Parathyroid adenoma (tissue), 2 donors: ENCODE measurements around the gene CUX1.

Experiments used
- H2AFZ ChIP-seq: fragments of 300-600 bp; sonication (generic); one replicate; pipeline ENCODE4 v1.7.0; 2017; ENCODE audit warnings: antibody characterized with exemption, mild to moderate bottlenecking
- H3K27ac ChIP-seq: fragments of 300-600 bp; sonication (generic); one replicate; pipeline ENCODE4 v1.7.0; 2017
- H3K27me3 ChIP-seq: fragments of 300-600 bp; sonication (generic); one replicate; pipeline ENCODE4 v1.7.0; 2017; ENCODE audit warnings: low read length; ENCODE audit not compliant: control insufficient read depth, insufficient read depth
- H3K36me3 ChIP-seq: fragments of 300-600 bp; sonication (generic); one replicate; pipeline ENCODE4 v1.7.0; 2017; ENCODE audit warnings: low read length; ENCODE audit not compliant: control insufficient read depth, insufficient read depth
- H3K4me1 ChIP-seq: fragments of 300-600 bp; sonication (generic); one replicate; pipeline ENCODE4 v1.7.0; 2017; ENCODE audit warnings: control low read depth
- H3K4me2 ChIP-seq: fragments of 300-600 bp; sonication (generic); one replicate; pipeline ENCODE4 v1.7.0; 2017; ENCODE audit warnings: low read length
- H3K4me3 ChIP-seq: fragments of 300-600 bp; sonication (generic); one replicate; pipeline ENCODE4 v1.7.0; 2017; ENCODE audit warnings: low read depth, low read length
- H3K79me2 ChIP-seq: fragments of 300-600 bp; sonication (generic); one replicate; pipeline ENCODE4 v1.7.0; 2017; ENCODE audit warnings: control low read depth
- H3K9ac ChIP-seq: fragments of 300-600 bp; sonication (generic); one replicate; pipeline ENCODE4 v1.7.0; 2017; ENCODE audit warnings: mild to moderate bottlenecking
- H3K9me3 ChIP-seq: fragments of 300-600 bp; sonication (generic); one replicate; pipeline ENCODE4 v1.7.0; 2017; ENCODE audit warnings: low read length; ENCODE audit not compliant: control insufficient read depth
- CTCF ChIP-seq: fragments of 300-600 bp; sonication (generic); IDR thresholded peaks from one replicate; pipeline ENCODE4 v1.7.0; 2017; ENCODE audit warnings: antibody characterized with exemption, mild to moderate bottlenecking
- donor health status: primary hyperparathyroidism.

Gene CUX1

GRCh38 chr7:102069931-102070629 lies 252.7 kb downstream of the CUX1 start:
- no peaks in the 10 kb centered on the region for H3K79me2 ChIP-seq
- H2AFZ ChIP-seq = no peak overlapping the region
- H3K4me3 ChIP-seq = no peak overlapping the region
- no peak overlapping the region for H3K27ac ChIP-seq
- H3K9ac ChIP-seq = no peak overlapping the region
- H3K27me3 ChIP-seq = no peaks in the 10 kb centered on the region
- TF ChIP-seq CTCF = no peak
- no peak overlapping the region for H3K4me2 ChIP-seq
- no peaks in the 10 kb centered on the region for H3K4me1 ChIP-seq
- no peaks in the 10 kb centered on the region for H3K36me3 ChIP-seq
- H3K9me3 ChIP-seq = no peaks in the 10 kb centered on the region

GRCh38 chr7:102072003-102072402 lies 254.6 kb downstream of the CUX1 start:
- no peak overlapping the region for H3K27ac ChIP-seq
- H3K4me3 ChIP-seq = no peak overlapping the region
- TF ChIP-seq CTCF = no peak
- no peaks in the 10 kb centered on the region for H3K36me3 ChIP-seq
- H3K4me1 ChIP-seq = no peaks in the 10 kb centered on the region
- H2AFZ ChIP-seq = no peak overlapping the region
- no peaks in the 10 kb centered on the region for H3K27me3 ChIP-seq
- peaks cover 2% of the 10 kb centered on the region for H3K79me2 ChIP-seq
- H3K9me3 ChIP-seq = no peaks in the 10 kb centered on the region
- H3K4me2 ChIP-seq = no peak overlapping the region
- no peak overlapping the region for H3K9ac ChIP-seq

- no peak for TF ChIP-seq CTCF
- no peak overlapping the region for H3K4me2 ChIP-seq
- no peaks in the 10 kb centered on the region for H3K4me1 ChIP-seq
- no peak overlapping the region for H3K9ac ChIP-seq
- H3K79me2 ChIP-seq = peaks cover 2% of the 10 kb centered on the region
- no peak overlapping the region for H3K4me3 ChIP-seq
- H3K36me3 ChIP-seq = no peaks in the 10 kb centered on the region
- no peaks in the 10 kb centered on the region for H3K9me3 ChIP-seq
- H3K27ac ChIP-seq = no peak overlapping the region
- no peaks in the 10 kb centered on the region for H3K27me3 ChIP-seq
- no peak overlapping the region for H2AFZ ChIP-seq
These were observed 255.3 kb downstream of the CUX1 start for GRCh38 chr7:102072636-102073209.

GRCh38 chr7:102073931-102074880 lies 256.8 kb downstream of the CUX1 start:
- Histone ChIP-seq H3K4me2 (no peak overlapping the region), H3K27ac (no peak overlapping the region), H3K27me3 (no peaks in the 10 kb centered on the region), H3K9me3 (no peaks in the 10 kb centered on the region), H2AFZ (no peak overlapping the region), H3K36me3 (no peaks in the 10 kb centered on the region), H3K9ac (no peak overlapping the region), H3K4me3 (no peak overlapping the region), H3K4me1 (no peaks in the 10 kb centered on the region), H3K79me2 (peaks cover 2% of the 10 kb centered on the region)
- no peak for TF ChIP-seq CTCF
